NCI-H82 treated with DMSO at 0.1 percent for 48 hours (cell line): ENCODE data around the gene ASNSD1.
"Not testable (repeated sequence)": the region's sequence is repeated elsewhere in the genome, so short reads cannot be mapped to it uniquely, and the experiment has no call there.

ENCODE experiments used
- DNase-seq: peaks from one replicate; lab custom pipeline; 2025; ENCODE audit not compliant: unreplicated experiment; lab: John Stamatoyannopoulos, UW

The ASNSD1 gene

DNA sequence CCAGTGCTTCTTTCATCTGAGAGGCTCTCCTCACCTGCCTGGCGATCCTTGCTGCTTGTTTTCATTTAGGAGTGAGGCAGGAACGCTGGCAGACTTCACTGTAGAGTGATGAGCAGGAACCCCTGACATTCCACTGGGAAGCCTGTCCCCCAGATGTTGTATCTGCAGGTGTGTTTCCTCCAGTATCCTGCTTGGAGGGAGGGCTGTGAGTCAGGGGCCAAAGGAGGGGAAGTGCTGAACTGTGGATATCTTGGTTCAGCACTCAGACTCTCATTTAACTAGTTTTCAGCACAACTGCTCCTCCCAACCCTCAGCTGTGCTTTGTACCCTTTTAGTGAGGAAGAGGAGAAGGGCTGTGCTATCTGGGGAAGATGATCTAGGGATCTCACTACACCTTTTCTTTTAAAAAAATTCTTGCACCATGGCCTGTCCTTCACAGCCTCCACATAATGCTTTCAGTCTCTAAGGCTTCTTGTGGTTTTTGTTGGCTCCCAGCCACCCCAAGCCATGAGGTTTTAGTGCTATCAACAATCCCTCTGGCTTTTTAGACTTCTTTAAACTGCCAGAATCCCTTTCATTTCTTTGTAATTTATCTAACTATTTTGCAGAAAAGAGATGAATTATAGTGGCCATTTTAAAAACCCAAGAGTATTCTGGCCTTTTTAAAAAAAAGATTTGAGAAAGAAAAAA is 24.4 kb downstream of the ASNSD1 start:
- no peak for DNase-seq

DNA sequence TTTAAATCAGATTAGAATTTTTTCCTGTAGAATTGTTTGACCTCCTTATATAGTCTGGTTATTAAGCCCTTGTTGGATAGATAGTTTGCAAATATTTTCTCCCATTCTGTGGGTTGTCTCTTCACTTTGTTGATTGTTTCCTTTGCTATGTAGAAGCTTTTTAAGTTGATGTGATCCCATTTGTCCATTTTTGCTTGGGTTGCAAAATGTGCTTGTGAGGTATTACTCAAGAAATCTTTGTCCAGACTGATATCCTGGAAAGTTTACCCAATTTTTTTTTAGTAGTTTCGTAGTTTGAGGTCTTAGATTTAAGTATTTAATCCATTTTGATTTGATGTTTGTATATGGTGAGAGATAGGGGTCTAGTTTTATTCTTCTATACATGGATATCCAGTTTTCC is 26.5 kb downstream of the ASNSD1 start:
- not testable (repeated sequence) for DNase-seq

DNA sequence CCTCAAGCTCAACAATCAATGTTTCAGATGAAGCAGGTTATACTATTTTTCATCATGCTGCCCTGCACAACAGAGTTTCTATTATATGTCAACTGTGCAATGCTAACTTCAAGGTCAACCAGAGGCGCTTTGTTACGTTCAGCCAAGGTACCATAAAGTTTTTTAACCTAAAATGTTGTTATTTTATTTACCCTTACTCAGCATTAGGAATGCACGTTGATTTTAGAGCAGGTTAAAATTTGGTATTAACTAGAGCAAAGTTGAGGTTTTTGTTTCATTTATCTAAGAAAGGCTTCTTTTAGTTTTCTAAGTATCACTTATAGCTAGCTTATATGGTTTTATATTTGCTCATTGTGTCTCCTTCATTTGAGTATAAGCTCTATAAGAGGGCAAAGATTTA is 35.0 kb downstream of the ASNSD1 start:
- DNase-seq, result no peak

DNA sequence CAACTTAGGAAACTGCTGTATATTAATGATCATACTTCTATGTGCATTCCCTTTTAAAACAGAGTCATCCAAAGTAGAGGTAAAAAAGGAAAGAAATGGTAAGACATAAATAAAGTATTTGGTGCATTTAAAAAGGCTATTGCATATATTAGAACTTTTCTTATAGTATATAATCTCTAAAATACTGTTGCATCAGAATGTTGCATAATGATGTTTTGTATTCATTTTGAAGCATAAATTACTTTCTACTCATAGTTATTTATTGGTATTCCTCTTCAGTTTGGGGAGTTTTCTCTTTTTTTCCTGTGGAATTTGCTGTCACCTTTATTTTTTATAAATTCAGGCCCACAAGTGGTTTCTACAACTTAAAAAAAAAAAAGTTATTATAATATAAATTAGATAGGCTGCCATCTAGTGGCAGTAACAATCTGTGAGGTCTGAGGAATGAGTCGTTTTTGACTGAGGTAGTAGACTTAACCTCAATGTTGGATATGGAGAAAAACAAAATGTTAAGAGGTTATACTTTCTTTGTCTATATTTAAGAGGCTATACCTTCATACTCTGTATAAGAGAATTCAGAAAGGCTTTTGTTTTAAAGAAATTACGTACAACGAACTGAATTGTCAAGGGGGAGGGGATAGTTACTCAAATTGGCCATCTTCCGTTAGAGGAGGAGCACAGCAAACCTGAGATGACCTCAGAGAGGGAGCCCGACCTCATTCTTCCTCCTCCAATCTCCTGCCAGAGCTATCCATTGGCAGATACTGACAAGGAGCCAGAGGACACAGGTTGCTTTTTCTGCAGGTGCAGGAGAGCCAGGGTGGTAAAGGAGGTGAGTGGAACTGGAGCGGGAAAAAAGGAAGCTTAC is 37.0 kb downstream of the ASNSD1 start:
- DNase-seq, result no peak

DNA sequence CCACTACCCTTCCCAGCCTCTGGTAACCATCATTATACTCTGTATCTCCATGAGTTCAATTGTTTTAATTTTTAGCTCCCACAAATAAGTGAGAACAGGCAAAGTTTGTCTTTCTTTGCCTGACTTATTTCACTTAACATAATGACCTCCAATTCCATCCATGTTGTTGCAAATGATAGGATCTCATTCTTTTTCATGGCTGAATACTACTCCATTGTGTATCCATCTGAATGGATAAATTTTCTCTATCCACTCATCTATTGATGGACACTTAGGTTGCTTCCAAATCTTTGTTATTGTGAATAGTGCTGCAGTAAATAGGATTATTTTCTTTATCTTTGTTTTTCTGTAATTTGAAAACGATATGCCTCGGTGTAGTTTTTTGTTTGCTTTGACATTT is 39.4 kb downstream of the ASNSD1 start:
- DNase-seq, result no peak

DNA sequence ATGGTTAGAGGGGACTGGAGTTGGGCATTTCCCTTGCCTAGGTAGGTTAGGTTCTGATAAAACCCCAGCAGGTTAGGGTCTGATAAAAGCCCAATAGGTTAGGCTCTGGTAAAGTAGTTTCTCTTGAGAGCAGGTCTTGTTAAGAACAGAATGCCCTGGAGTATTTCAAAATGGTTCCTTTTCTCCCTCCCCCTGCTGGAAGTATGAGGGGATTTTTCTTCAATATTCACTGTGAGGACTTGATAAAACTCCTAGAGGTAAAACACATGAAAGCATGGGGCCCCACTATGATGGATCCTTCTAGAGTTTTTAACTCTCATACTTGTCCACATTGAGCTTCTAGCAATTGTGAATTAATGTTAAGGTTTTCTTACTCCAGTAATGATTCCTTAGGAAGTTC is 40.8 kb downstream of the ASNSD1 start:
- no peak for DNase-seq

DNA sequence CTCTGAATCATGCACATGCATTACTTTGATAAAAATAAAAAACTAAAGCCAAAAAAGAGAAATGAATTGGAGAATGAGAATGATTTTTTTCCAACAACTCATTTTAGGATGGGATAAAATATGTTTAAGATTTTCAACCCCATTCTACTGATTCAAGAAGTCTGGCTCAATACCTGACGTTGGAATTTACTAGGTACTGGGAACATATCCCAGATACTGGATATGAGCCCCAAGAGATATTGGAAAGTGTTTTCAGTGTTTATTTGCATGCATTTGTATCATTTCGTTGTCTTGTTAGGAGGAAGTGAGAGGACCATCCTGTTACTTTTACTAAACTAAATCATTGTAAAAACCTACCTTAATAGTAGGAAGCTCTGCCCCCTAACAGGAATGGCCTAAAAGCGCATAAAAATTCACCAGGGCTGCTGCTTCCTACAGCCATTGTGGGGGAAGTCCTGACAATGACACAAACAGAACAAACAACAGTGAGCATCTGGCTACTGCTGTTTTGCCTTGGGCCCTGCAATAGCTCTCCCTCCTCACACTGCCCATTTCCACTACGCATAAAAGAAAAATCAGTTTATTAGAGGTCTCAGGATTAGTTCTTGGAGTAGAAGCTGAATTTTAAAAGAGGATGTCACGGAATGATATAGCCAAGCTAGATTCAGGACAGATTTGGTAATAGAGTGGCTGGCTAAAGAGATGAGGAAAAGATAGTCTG is 48.4 kb downstream of the ASNSD1 start:
- DNase-seq, result no peak

DNA sequence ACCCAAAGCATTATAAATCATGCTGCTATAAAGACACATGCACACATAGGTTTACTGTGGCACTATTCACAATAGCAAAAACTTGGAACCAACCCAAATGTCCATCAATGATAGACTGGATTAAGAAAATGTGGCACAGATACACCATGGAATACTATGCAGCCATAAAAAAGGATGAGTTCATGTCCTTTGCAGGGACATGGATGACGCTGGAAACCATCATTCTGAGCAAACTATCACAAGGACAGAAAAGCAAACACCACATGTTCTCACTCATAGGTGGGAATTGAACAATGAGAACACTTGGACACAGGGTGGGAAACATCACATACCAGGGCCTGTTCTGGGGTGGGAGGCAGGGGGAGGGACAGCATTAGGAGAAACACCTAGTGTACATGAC is 56.3 kb downstream of the ASNSD1 start:
- not testable (repeated sequence) for DNase-seq

DNA sequence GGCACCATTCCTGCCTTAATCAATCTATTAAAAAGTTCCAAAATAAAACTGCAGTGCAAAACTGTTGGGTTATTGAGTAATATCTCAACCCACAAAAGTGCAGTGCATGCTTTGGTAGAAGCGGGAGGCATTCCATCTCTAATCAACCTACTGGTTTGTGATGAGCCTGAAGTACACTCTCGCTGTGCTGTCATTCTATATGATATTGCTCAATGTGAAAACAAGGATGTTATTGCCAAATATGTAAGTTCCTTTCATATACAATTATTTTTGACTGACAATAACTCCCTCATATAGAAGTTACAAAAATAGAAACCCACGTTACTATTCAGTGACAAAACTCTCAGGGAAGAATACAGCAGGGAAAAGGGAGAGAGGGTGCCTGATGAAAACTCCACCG is 58.3 kb downstream of the ASNSD1 start:
- no peak for DNase-seq
